Activated CD4-positive, CD25-positive, alpha-beta regulatory T cell treated with anti-CD3 and anti-CD28 coated beads, Interleukin-2, amount 50 U/mL, for 24 hours (primary cell): Measurements from ENCODE around the gene CHSY1.

Experiments used
- ATAC-seq, 2 donors: fragments of 150-1000 bp; cut with Tn5 transposase; one replicate each; pipeline ENCODE4 v1.10.0; 2021; ENCODE audit warnings: mild to moderate bottlenecking in 1 of 2, moderate library complexity in 1 of 2

Gene CHSY1

GRCh38 chr15:101187820-101188636 lies 63.8 kb downstream of the CHSY1 start:
- ATAC-seq, result peak in 1 of 2 donors; percentile 3

- no peak for ATAC-seq
Measured at GRCh38 chr15:101185770-101186169, 66.1 kb downstream of the CHSY1 start.

GRCh38 chr15:101185336-101185735 lies 66.5 kb downstream of the CHSY1 start:
- ATAC-seq, result no peak

- ATAC-seq, result no peak
Measured at GRCh38 chr15:101184830-101185229, 67.0 kb downstream of the CHSY1 start.

GRCh38 chr15:101183931-101184305 lies 67.9 kb downstream of the CHSY1 start:
- ATAC-seq, result no peak

GRCh38 chr15:101183226-101183930 lies 68.5 kb downstream of the CHSY1 start:
- ATAC-seq, result no peak

- ATAC-seq, result peak; percentile 51 to 66
Measured at GRCh38 chr15:101182215-101182614, 69.6 kb downstream of the CHSY1 start.

GRCh38 chr15:101181349-101181748 lies 70.5 kb downstream of the CHSY1 start:
- ATAC-seq, result no peak

GRCh38 chr15:101180620-101181307 lies 71.1 kb downstream of the CHSY1 start:
- ATAC-seq, result no peak

- no peak for ATAC-seq
Measured at GRCh38 chr15:101179341-101180153, 72.3 kb downstream of the CHSY1 start.

- ATAC-seq, result no peak
Measured at GRCh38 chr15:101178931-101179330, 72.9 kb downstream of the CHSY1 start.

- ATAC-seq, result no peak
Measured at GRCh38 chr15:101178479-101178878, 73.4 kb downstream of the CHSY1 start.

- no peak for ATAC-seq
Measured at GRCh38 chr15:101177866-101178265, 74.0 kb downstream of the CHSY1 start.

- ATAC-seq, result no peak
Measured at GRCh38 chr15:101176625-101177024, 75.2 kb downstream of the CHSY1 start.

- ATAC-seq, result no peak
Measured at GRCh38 chr15:101175401-101175800, 76.4 kb downstream of the CHSY1 start.

- ATAC-seq, result no peak
Measured at GRCh38 chr15:101174152-101174920, 77.5 kb downstream of the CHSY1 start.

- no peak for ATAC-seq
Measured at GRCh38 chr15:101173233-101174119, 78.4 kb downstream of the CHSY1 start.

- ATAC-seq, result no peak
Measured at GRCh38 chr15:101172501-101173071, 79.3 kb downstream of the CHSY1 start.

- ATAC-seq, result no peak
Measured at GRCh38 chr15:101171954-101172353, 79.9 kb downstream of the CHSY1 start.

GRCh38 chr15:101170568-101171350 lies 81.1 kb downstream of the CHSY1 start:
- ATAC-seq, result no peak
